Inflammatory macrophage treated with lipopolysaccharide for 4 hours (primary cell): ENCODE data around the gene PIAS1.
"Not testable (repeated sequence)": the region's sequence is repeated elsewhere in the genome, so short reads cannot be mapped to it uniquely, and the experiment has no call there.

Source experiments
- DNase-seq: peaks from one replicate; pipeline ENCODE4 v3.0.0-alpha.2; 2020

PIAS1 gene

GRCh38 chr15:68038246-68038645 is 15.9 kb upstream of the PIAS1 start:
- DNase-seq: no peak

GRCh38 chr15:68040144-68040543 is 14.0 kb upstream of the PIAS1 start:
- no peak for DNase-seq

GRCh38 chr15:68042156-68042854 is 11.8 kb upstream of the PIAS1 start:
- DNase-seq: no peak

DNA sequence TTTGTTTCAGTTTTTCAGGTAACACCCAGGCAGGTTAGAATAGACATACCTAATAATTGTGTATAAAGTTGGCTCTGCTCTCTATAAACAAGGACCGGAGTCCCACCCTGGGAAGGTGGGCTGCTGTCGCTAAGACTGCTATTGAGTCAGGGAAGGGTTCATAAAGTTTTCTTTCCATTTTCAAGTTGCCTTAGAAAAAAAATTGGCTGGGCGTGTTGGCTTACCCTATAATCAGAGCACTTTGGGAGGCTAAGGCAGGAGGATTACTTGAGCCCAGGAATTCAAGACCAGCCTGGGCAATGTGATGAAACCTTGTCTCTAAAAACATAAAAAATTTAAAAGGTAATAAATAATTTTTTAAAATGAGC is 11.3 kb upstream of the PIAS1 start:
- DNase-seq: no peak

GRCh38 chr15:68045289-68046265 is 8.5 kb upstream of the PIAS1 start:
- DNase-seq: no peak

- DNase-seq: no peak
Measured at GRCh38 chr15:68047826-68048225, 6.3 kb upstream of the PIAS1 start.

DNA sequence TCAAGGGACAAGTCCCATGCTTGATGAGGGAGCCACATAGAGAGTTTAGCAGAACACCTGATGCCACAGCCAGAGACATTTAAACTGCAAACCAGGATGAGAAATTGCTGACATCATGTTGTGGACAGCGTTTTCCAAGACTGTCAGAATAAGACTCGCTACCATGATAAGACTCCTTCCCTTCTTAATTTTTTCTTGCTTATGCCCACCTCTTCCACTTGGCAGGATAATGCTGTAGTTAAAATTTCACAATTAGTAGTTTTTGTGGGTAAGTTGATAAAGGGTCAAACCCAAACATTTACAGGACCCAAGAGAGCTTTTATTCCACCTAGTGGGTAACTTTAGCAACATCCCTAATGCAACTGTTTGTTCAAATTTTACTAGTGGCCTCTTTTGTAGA is 3.0 kb upstream of the PIAS1 start:
- peak; percentile 18 for DNase-seq

DNA sequence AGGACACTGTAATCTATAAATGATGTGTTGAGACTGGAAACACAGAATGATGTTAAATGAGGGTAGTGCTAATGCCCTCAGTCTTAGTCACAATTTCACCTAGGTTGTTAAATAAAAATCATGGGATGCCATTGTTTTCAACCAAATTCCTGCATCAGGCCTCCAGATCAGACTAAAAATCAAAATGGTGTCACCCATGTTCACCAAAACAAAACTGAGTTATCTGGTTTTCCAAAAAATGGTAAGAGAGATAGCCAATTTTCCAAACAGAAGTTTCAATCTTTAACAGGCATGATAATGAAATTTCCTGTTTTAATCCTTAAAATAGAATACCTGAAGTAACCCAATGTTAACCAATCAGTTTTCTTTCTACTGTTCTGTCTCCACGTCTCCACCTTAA is 2.2 kb upstream of the PIAS1 start:
- no peak for DNase-seq

GRCh38 chr15:68052431-68052830 is 1.7 kb upstream of the PIAS1 start:
- no peak for DNase-seq

GRCh38 chr15:68053001-68053400 is 1.1 kb upstream of the PIAS1 start:
- no peak for DNase-seq

GRCh38 chr15:68054628-68055223 is 611 bp downstream of the PIAS1 start:
- peak; percentile 81 for DNase-seq

DNA sequence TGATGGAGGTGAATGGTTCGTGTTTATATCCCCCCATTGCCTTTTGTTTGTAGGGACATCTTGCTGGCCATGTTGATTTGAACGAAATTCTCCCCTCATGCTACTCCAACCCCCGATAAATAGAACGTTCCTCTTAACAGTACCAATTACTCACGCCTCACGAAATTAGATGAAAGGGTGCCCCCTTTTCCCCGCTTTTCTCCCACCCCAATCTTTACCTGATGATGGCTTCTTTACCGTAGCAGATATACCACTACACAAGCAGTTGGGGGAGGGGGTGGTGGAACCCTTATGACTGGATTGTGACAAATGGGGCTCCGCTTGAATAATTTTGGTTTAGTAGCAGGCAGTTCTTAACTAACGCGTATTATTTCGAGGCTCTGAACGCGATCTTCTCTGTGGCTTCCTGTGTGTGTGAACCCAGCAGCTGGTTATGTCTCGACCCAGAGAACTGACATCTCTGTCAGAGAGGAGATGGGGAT is 1.1 kb downstream of the PIAS1 start:
- DNase-seq: peak; percentile 56

GRCh38 chr15:68056097-68056865 is 2.2 kb downstream of the PIAS1 start:
- no peak for DNase-seq

DNA sequence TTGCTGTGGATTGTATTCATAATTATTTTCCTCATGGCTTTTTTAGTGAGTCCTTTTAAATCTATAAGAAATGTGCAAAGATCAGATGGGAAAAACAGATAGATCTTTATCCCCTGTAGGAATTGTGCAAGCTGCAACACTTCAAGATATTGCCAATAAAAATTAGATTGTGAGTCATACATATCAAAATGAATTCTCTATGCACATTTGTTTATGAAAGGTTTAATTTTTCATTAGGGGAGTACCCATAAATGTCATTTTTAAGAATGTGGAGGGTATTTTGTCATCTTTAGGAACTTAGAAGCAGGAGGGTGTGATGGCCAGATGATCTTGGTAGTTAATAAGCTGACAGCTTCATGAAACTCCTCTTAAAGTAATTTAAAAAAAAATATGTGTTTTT is 2.9 kb downstream of the PIAS1 start:
- DNase-seq: no peak

DNA sequence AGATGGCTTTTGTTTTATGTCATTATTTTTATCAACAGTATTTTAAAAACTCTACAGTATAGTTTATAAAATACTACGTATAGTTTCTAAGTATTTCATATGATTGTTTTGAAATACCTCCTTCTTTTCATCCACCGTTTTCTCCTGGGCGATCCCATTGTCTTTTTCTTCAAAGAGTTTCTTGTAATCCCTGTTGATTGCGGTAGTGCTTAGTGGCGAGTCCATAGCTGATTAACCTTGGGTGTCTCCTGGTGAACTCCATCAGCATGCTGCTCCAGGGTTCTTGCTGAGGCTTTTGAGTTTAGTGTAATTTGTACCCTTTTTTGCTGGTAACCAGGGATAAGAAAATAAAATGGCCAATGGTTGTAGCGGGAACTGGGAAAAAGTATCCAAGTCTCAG is 3.6 kb downstream of the PIAS1 start:
- no peak for DNase-seq

DNA sequence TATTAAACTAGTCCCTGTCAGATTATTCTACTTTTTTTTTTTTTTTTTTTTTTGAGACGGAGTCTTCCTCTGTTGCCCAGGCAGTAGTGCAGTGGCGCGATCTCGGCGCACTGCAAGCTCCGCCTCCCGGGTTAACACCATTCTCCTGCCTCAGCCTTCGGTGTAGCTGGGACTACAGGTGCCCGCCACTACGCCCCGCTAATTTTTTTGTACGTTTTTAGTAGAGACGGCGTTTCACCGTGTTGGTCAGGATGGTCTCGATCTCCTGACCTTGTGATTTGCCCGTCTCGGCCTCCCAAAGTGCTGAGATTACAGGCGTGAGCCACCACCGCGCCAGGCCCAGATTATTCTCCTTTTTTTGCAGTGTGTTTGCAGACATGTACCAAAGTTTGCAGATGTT is 4.9 kb downstream of the PIAS1 start:
- DNase-seq: not testable (repeated sequence)

GRCh38 chr15:68059630-68060029 is 5.5 kb downstream of the PIAS1 start:
- DNase-seq: no peak

DNA sequence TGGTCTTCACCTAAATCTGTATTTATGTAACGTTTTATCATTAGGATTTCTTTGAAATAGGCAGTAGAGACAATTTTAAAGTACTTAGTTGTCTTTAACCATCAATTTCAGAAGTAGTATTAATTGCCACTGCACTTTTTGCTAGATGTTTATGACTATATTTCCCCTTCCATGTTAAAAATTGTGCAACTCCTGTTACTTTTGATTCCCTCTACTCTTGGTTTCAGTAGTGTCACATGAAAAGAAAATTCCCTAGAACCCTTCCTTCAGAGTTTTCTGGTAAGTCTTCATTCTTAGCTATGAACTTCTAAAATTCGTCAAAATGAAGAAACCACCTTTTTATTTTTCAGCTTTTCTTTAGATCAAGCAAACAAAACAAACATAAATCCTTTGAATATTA is 7.1 kb downstream of the PIAS1 start:
- peak; percentile 60 for DNase-seq

GRCh38 chr15:68061602-68062001 is 7.5 kb downstream of the PIAS1 start:
- no peak for DNase-seq

- DNase-seq: no peak
Measured at GRCh38 chr15:68062214-68062613, 8.1 kb downstream of the PIAS1 start.

DNA sequence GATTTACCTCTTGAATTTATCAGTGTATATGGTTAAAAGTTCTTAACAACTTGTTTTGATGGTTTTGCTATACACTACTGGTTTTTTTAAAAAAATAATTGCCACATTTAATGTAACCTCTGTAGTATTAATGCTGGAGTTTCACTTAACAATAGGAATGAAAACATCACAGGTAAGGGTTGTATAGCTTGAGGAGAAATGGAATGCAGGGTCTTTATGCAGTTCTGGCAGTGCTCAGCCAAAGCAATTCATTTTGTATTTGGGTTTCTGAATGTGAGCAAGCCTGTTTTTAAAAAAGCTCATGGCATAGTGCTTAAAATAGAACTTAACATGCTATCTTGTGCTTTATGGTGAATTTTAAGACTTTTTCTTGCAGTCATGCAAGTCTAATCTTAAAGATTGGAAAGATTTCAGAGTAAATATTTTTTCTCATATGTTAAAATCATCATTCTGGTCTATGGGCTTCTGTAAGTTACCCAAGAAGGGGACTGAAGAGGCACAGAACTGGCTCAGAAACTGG is 8.9 kb downstream of the PIAS1 start:
- DNase-seq: no peak

GRCh38 chr15:68063606-68064005 is 9.5 kb downstream of the PIAS1 start:
- no peak for DNase-seq
